Prostate gland (tissue), 2 donors: ENCODE data around the gene GCM1. TPM values are rescaled to one million over a fixed set of nuclear protein-coding genes. Genes with fewer than 3 reads are reported as not detected.

ENCODE experiments used
- DNase-seq: peaks from one replicate; pipeline ENCODE4 v3.0.0-alpha.2; 2019; ENCODE audit warnings: low spot score
- H3K27ac ChIP-seq, 2 donors: fragments of 200-600 bp; sonication (generic); 2 replicates each; pipeline ENCODE4 v1.5.1; 2017 to 2019
- H3K27me3 ChIP-seq: fragments of 200-600 bp; sonication (generic); replicated peaks from 2 replicates; pipeline ENCODE4 v1.5.1; 2019; ENCODE audit not compliant: insufficient read depth
- H3K36me3 ChIP-seq, 2 donors: fragments of 200-600 bp; sonication (generic); 1 replicate in 1 of 2; 2 replicates in 1 of 2; pipeline versions ENCODE4 v1.5.1 to v1.8.1; 2017 to 2019
- H3K4me1 ChIP-seq: fragments of 200-600 bp; sonication (generic); replicated peaks from 2 replicates; pipeline ENCODE4 v1.5.1; 2019
- H3K4me3 ChIP-seq, 2 donors: fragments of 200-600 bp; sonication (generic); 2 replicates each; pipeline ENCODE4 v1.5.1; 2017 to 2019
- H3K9me3 ChIP-seq: fragments of 200-600 bp; sonication (generic); 2 replicates; pipeline ENCODE4 v1.5.1; 2017
- CTCF ChIP-seq, 4 experiments: fragments of 200-600 bp in 2 of 4; fragments of 450-650 bp in 2 of 4; sonication (generic) in 2 of 4; IDR thresholded peaks; 1 replicate in 3 of 4; 2 replicates in 1 of 4; pipeline ENCODE4 v1.5.1; 2016 to 2019; ENCODE audit warnings: antibody characterized with exemption in 4 of 4, mild to moderate bottlenecking in 2 of 4, moderate library complexity in 2 of 4
- POLR2A ChIP-seq: fragments of 450-650 bp; IDR thresholded peaks from one replicate; pipeline ENCODE4 v1.6.1; 2016; ENCODE audit warnings: antibody characterized with exemption, mild to moderate bottlenecking
- POLR2AphosphoS5 ChIP-seq: sonication (generic); formaldehyde crosslinking; IDR thresholded peaks from one replicate; pipeline ENCODE4 v1.6.1; 2017; ENCODE audit warnings: antibody characterized with exemption
- WGBS: methylation state at CpG from one replicate; pipeline ENCODE4 v1.1.5; 2018; 5-methylcytosine and 5-hydroxymethylcytosine counted together
- intact Hi-C: fragments of 100-400 bp; cut with DNase I; formaldehyde crosslinking; loops from one replicate; pipeline ENCODE4 v1.14.2; 2022
- total RNA-seq, 2 donors: library from RNA; depleted of rRNA; stranded (reverse); fragments of >200 nt; gene quantifications; one replicate each; pipeline ENCODE4 v1.1.0, GENCODE V29; 2016

Gene GCM1
- total RNA-seq, 2 donors from 2014 or later = 0.09 to 0.34 TPM

- H3K9me3 ChIP-seq = no peaks in the 10 kb centered on the region
- H3K27ac ChIP-seq = peak overlapping the region; percentile 21 to 57
- 7% methylated on average over 1 of the region's 1 CpG for WGBS
- DNase-seq = peak; percentile 6
- H3K27me3 ChIP-seq = no peaks in the 10 kb centered on the region
- no peak for TF ChIP-seq POLR2AphosphoS5
- TF ChIP-seq CTCF (IDR thresholded peaks at IDR 0.05) = no peak
- no peak for TF ChIP-seq POLR2A
- no peak overlapping the region for H3K4me3 ChIP-seq
- intact Hi-C loops = no loop called here
- H3K4me1 ChIP-seq = no peaks in the 10 kb centered on the region
- no peaks in the 10 kb centered on the region for H3K36me3 ChIP-seq
Measured at GRCh38 chr6:53112871-53113270, 35.8 kb downstream of the GCM1 start.

GRCh38 chr6:53112404-53112803 lies 36.2 kb downstream of the GCM1 start:
- TF ChIP-seq POLR2A = no peak
- TF ChIP-seq CTCF (IDR thresholded peaks at IDR 0.05) = no peak
- TF ChIP-seq POLR2AphosphoS5 = peak; percentile 73
- intact Hi-C loops = no loop called here
- Histone ChIP-seq H3K36me3 (no peaks in the 10 kb centered on the region), H3K4me3 (no peak overlapping the region), H3K4me1 (no peaks in the 10 kb centered on the region), H3K27ac (peak overlapping the region; percentile 21 to 57), H3K9me3 (no peaks in the 10 kb centered on the region), H3K27me3 (no peaks in the 10 kb centered on the region)
- peak; percentile 77 for DNase-seq

DNA sequence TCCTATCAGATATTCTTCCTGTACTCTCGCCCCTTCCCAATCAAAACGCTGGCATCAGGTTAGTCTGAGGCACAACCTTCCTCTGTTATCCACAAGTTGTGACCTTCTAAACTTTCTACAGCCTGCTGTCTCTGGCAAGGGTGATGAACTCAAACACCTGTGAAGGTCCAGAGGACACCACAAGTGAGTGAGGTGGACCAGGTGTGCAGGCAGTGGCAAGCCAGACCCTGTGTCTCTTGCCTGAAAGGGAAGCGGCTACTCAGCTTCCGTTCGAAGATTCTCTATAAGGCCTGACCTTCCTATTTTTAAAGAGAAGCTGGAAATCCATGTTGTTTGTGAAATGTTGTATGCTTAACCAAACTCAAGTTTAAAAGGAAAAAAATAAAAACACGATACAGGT lies 36.8 kb downstream of the GCM1 start:
- intact Hi-C loops = no loop called here
- no peak overlapping the region for H3K4me3 ChIP-seq
- DNase-seq = no peak
- H3K4me1 ChIP-seq = no peaks in the 10 kb centered on the region
- no peaks in the 10 kb centered on the region for H3K36me3 ChIP-seq
- H3K27me3 ChIP-seq = no peaks in the 10 kb centered on the region
- H3K27ac ChIP-seq = peak overlapping the region; percentile 4 to 30
- WGBS = 61% methylated on average over 6 of the region's 6 CpGs
- no peak for TF ChIP-seq CTCF (IDR thresholded peaks at IDR 0.05)
- TF ChIP-seq POLR2A = no peak
- TF ChIP-seq POLR2AphosphoS5 = no peak
- no peaks in the 10 kb centered on the region for H3K9me3 ChIP-seq

- H3K9me3 ChIP-seq = no peaks in the 10 kb centered on the region
- H3K36me3 ChIP-seq = no peaks in the 10 kb centered on the region
- WGBS = 94% methylated on average over 2 of the region's 2 CpGs
- no peak overlapping the region for H3K4me3 ChIP-seq
- no peak overlapping the region for H3K27ac ChIP-seq
- DNase-seq = no peak
- no peaks in the 10 kb centered on the region for H3K27me3 ChIP-seq
- no peaks in the 10 kb centered on the region for H3K4me1 ChIP-seq
- intact Hi-C loops = no loop called here
- TF ChIP-seq POLR2AphosphoS5 = no peak
- no peak for TF ChIP-seq CTCF (IDR thresholded peaks at IDR 0.05)
- no peak for TF ChIP-seq POLR2A
Measured at GRCh38 chr6:53109612-53110011, 39.0 kb downstream of the GCM1 start.

- intact Hi-C loops = no loop called here
- Histone ChIP-seq H3K27ac (no peak overlapping the region), H3K4me1 (no peaks in the 10 kb centered on the region), H3K4me3 (no peak overlapping the region), H3K9me3 (no peaks in the 10 kb centered on the region), H3K36me3 (no peaks in the 10 kb centered on the region), H3K27me3 (no peaks in the 10 kb centered on the region)
- DNase-seq = no peak
- TF ChIP-seq POLR2AphosphoS5 (no peak), POLR2A (no peak), CTCF (IDR thresholded peaks at IDR 0.05) (no peak)
- WGBS = 100% methylated on average over 4 of the region's 4 CpGs
Measured at GRCh38 chr6:53107091-53107490, 41.5 kb downstream of the GCM1 start.
